ENCODE results near the gene LBHD2. TPM values are rescaled to one million over a fixed set of nuclear protein-coding genes. Genes with fewer than 3 reads are reported as not detected.

LBHD2 gene
- total and polyA plus RNA-seq, 2 of the 13 experiments (the other 11 are each of a cell fraction or from before 2014, with no cell fraction given) = 0.67 to 1.00 TPM

- TF ChIP-seq ZGPAT (CRISPR knock-in tag; IDR thresholded peaks at IDR 0.05) = peak; percentile 90
- TF ChIP-seq, protein P1, sequence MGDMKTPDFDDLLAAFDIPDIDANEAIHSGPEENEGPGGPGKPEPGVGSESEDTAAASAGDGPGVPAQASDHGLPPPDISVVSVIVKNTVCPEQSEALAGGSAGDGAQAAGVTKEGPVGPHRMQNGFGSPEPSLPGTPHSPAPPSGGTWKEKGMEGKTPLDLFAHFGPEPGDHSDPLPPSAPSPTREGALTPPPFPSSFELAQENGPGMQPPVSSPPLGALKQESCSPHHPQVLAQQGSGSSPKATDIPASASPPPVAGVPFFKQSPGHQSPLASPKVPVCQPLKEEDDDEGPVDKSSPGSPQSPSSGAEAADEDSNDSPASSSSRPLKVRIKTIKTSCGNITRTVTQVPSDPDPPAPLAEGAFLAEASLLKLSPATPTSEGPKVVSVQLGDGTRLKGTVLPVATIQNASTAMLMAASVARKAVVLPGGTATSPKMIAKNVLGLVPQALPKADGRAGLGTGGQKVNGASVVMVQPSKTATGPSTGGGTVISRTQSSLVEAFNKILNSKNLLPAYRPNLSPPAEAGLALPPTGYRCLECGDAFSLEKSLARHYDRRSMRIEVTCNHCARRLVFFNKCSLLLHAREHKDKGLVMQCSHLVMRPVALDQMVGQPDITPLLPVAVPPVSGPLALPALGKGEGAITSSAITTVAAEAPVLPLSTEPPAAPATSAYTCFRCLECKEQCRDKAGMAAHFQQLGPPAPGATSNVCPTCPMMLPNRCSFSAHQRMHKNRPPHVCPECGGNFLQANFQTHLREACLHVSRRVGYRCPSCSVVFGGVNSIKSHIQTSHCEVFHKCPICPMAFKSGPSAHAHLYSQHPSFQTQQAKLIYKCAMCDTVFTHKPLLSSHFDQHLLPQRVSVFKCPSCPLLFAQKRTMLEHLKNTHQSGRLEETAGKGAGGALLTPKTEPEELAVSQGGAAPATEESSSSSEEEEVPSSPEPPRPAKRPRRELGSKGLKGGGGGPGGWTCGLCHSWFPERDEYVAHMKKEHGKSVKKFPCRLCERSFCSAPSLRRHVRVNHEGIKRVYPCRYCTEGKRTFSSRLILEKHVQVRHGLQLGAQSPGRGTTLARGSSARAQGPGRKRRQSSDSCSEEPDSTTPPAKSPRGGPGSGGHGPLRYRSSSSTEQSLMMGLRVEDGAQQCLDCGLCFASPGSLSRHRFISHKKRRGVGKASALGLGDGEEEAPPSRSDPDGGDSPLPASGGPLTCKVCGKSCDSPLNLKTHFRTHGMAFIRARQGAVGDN (CRISPR knock-in tag; IDR thresholded peaks at IDR 0.05) = peak; percentile 68
- peak; percentile 32; the same call in 1 of the 2 replicates for TF ChIP-seq ZMAT3 (CRISPR knock-in tag; conservative IDR thresholded peaks at IDR 0.05)
- TF ChIP-seq, protein P2, sequence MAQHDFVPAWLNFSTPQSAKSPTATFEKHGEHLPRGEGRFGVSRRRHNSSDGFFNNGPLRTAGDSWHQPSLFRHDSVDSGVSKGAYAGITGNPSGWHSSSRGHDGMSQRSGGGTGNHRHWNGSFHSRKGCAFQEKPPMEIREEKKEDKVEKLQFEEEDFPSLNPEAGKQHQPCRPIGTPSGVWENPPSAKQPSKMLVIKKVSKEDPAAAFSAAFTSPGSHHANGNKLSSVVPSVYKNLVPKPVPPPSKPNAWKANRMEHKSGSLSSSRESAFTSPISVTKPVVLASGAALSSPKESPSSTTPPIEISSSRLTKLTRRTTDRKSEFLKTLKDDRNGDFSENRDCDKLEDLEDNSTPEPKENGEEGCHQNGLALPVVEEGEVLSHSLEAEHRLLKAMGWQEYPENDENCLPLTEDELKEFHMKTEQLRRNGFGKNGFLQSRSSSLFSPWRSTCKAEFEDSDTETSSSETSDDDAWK (CRISPR knock-in tag; IDR thresholded peaks at IDR 0.05) = no peak
- TF ChIP-seq, protein P3, sequence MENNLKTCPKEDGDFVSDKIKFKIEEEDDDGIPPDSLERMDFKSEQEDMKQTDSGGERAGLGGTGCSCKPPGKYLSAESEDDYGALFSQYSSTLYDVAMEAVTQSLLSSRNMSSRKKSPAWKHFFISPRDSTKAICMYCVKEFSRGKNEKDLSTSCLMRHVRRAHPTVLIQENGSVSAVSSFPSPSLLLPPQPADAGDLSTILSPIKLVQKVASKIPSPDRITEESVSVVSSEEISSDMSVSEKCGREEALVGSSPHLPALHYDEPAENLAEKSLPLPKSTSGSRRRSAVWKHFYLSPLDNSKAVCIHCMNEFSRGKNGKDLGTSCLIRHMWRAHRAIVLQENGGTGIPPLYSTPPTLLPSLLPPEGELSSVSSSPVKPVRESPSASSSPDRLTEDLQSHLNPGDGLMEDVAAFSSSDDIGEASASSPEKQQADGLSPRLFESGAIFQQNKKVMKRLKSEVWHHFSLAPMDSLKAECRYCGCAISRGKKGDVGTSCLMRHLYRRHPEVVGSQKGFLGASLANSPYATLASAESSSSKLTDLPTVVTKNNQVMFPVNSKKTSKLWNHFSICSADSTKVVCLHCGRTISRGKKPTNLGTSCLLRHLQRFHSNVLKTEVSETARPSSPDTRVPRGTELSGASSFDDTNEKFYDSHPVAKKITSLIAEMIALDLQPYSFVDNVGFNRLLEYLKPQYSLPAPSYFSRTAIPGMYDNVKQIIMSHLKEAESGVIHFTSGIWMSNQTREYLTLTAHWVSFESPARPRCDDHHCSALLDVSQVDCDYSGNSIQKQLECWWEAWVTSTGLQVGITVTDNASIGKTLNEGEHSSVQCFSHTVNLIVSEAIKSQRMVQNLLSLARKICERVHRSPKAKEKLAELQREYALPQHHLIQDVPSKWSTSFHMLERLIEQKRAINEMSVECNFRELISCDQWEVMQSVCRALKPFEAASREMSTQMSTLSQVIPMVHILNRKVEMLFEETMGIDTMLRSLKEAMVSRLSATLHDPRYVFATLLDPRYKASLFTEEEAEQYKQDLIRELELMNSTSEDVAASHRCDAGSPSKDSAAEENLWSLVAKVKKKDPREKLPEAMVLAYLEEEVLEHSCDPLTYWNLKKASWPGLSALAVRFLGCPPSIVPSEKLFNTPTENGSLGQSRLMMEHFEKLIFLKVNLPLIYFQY (CRISPR knock-in tag; IDR thresholded peaks at IDR 0.05; ENCODE audit: borderline replicate concordance) = peak; percentile 81
- TF ChIP-seq, protein P4, sequence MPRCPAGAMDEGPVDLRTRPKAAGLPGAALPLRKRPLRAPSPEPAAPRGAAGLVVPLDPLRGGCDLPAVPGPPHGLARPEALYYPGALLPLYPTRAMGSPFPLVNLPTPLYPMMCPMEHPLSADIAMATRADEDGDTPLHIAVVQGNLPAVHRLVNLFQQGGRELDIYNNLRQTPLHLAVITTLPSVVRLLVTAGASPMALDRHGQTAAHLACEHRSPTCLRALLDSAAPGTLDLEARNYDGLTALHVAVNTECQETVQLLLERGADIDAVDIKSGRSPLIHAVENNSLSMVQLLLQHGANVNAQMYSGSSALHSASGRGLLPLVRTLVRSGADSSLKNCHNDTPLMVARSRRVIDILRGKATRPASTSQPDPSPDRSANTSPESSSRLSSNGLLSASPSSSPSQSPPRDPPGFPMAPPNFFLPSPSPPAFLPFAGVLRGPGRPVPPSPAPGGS (CRISPR knock-in tag; IDR thresholded peaks at IDR 0.05) = peak; percentile 48
- no peak for TF ChIP-seq ZNF260 (CRISPR knock-in tag; IDR thresholded peaks at IDR 0.05; ENCODE audit: borderline replicate concordance, low read depth)
- TF ChIP-seq, protein P5, sequence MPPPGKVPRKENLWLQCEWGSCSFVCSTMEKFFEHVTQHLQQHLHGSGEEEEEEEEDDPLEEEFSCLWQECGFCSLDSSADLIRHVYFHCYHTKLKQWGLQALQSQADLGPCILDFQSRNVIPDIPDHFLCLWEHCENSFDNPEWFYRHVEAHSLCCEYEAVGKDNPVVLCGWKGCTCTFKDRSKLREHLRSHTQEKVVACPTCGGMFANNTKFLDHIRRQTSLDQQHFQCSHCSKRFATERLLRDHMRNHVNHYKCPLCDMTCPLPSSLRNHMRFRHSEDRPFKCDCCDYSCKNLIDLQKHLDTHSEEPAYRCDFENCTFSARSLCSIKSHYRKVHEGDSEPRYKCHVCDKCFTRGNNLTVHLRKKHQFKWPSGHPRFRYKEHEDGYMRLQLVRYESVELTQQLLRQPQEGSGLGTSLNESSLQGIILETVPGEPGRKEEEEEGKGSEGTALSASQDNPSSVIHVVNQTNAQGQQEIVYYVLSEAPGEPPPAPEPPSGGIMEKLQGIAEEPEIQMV (CRISPR knock-in tag; IDR thresholded peaks at IDR 0.05; ENCODE audit: low read depth) = no peak
- no peak for TF ChIP-seq SP1 (IDR thresholded peaks at IDR 0.05)
- TF ChIP-seq SP1 (CRISPR knock-in tag; IDR thresholded peaks at IDR 0.05) = peak; percentile 88
- TF ChIP-seq KLF9 (CRISPR knock-in tag; IDR thresholded peaks at IDR 0.05; ENCODE audit: low read depth) = peak; percentile 68; the same call in 1 of the 2 replicates
- no peak for TF ChIP-seq FOSL1 (CRISPR knock-in tag; IDR thresholded peaks at IDR 0.05; ENCODE audit: borderline replicate concordance)
- no peak for TF ChIP-seq RFX5 (IDR thresholded peaks at IDR 0.05; ENCODE audit: low read depth, low read length)
- no peak for TF ChIP-seq WIZ (CRISPR knock-in tag; IDR thresholded peaks at IDR 0.05)
Observed at GRCh38 chr14:103099081-103099732, 15.2 kb downstream of the LBHD2 start (continued).
